ENCODE measurements around the gene ANO8.

The ANO8 gene

DNA sequence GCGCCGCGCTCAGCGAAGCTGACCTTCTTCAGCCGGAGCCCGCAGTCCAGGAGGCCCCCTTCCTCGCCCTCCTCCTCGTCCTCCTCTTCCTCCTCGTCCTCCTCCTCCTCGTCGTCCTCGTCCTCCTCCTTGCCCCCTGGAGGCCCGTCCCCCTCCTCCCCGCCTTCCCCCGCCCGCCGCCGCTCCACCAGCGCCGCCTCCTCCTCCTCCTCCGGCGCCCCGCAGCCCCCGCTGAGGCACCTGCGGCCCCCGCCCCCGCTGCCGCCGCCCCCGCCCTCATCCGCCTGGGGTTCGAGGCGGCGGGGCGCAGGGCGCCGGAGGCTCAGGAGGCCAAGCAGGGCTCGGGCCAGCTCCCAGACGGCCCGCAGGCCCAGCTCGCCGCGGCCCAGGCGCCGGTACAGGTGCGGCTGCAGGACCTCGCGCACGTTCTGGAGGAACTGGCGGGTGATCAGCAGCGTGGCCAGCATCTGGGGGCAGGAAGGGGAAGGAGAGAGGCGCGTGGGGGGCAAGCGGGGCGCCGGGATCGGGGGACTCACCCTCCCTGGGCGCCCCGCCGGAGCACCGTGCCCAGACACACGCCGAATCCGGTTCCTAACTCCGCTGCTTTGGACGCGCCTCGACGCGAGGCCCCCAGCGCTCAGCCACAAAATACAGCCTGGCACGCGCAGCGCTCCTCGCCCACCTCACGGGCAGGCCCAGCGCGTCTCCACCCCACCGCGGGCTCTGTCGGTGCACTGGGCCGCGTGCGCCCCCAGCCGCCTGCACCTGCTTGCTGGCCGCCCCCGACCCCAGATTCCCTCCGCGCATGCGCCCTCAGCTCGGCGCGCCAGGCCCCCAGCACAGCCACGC, 5.9 kb downstream of the ANO8 start:
- no peak for DNase-seq (ENCODE audit: low read depth in 2 of 2, low spot score in 1 of 2)

DNA sequence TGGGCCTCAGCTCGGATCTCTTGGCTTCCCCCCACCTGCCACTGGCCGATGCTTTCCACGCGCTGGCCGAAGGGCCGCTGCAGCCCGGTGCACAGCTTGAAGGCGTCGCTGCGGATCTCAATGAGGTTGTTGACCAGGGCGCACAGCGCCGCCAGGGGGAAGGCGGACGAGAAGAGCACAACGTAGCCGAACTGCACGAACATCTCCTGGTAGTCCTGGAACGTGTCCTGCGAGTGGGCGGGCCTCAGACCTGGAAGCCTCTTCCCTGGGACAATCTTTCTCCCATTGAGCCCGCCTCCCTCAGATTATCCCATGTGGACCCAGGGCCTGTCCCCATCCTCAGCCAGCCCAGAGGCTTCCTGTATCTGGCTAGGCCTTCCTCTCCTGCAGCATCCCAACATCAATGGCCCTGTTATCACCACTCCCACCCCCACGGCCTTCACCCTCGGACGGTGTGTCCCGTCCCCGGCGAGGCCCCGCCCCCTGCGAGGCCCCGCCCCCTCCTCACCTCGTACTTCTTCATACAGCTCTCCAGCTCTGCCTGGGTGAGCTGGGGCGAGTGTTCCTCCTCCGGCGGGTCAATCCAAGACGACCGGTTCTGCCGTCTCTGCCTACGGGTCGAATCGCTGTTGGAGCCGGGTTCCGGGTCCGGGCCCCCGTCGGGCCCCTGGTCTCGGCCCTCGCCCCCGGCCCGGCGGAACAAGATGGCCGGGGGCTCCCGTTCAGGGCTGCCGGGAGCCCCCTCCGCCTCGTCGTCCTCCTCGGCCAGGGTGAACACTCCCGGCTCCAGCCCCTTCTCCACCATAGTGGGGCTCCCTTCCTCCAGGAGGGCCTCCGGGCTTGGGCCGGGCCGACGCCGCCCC, 6.8 kb downstream of the ANO8 start:
- DNase-seq (ENCODE audit: low read depth in 2 of 2, low spot score in 1 of 2) = no peak

DNA sequence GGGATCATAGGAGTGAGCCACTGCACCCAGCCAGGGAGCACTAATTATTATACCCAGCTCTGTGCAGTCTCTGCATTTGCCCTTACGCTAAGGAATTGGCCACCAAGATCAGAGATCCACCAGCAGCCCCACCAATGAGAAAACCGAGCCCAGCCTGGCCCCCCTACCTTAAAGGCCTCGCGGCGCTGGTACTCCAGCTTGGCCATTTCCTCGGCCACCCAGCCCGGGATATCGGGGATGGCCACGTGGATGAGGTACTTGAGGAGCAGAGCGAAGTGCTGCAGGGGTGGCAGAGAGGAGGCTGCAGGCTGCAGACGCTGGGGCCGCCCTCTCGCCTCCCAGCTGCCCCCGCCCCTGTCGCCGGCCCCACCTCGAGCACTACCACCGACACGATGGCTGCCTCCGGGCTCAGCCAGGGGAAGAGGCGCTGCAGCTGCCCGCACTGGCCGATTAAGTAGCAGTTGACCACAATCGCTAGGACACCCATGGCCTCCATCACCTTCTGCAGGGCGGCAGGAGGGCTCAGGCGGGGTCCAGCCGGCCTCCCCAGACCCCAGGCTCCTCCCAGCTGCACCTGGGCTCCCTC, 7.5 kb downstream of the ANO8 start:
- no peak for DNase-seq (ENCODE audit: low read depth in 2 of 2, low spot score in 1 of 2)

DNA sequence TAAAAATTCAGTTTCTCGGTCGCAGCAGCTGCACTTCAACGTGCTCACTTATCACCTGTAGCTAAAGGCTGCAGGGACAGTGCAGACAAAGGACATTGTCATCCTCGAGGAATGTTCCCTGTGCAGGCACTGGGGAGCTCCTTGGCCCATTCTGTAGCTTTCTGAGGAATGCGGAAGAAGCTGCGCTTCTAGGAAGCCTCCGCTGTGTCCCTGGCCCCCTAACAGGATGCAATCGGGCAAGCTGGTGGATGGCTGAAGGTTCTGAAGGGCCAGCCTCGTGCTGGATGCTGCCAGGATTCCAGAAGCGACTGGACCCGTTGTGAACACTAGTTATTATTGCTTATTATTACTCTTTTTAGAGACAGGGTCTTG, 8.1 kb downstream of the ANO8 start:
- DNase-seq (ENCODE audit: low read depth in 2 of 2, low spot score in 1 of 2) = no peak

DNA sequence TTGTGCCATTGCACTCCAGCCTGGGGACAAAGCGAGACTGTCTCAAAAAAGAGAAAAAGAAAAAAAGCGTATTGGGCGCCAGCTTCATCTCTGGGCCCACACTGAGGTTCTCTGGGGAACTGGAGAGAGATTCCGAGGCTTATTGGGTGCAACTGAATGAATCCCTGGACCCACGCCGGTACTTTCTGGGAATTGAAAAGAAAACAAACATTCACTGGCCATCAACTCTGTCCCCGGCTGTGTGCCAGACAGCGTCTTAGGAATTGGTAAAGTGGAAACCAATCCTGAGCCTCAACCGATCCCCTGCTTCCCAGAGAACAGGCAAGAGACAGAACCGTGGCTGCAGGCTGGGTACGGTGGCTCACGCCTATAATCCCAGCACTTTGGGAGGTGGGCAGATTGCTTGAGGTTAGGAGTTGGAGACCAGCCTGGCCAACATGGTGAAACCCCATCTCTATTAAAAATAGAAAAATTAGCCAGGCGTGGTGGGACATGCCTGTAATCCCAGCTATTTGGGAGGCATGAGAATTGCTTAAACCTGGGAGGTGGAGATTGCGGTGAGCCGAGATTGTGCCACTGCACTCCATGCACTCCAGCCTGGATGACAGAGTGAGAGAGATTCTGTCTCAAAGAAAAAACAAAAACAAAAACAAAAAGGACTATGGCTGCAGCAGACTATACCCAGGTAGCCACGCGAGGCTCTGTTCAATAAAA, 8.6 kb downstream of the ANO8 start:
- no peak for DNase-seq (ENCODE audit: low read depth in 2 of 2, low spot score in 1 of 2)

DNA sequence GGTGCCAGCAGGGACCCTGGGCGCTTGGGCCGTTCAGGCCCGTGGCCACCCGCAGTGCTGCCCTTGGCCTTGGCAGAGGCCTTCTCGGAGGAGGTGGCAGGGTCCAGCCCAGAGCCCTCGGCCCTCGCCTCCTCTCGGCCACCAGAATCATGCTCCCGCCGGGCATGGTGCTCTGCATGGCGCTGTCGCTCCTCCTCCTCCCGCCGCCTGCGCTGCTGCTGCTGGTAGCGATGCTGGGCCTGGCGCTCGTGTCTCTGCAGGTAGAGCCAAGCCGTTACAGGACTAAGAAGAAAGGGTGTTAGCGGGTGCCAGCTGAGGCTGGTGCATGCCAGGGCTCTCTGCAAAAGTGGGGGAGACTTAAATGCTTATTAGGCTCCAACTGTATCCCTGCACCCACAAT, 9.5 kb downstream of the ANO8 start:
- DNase-seq (ENCODE audit: low read depth in 2 of 2, low spot score in 1 of 2) = no peak

DNA sequence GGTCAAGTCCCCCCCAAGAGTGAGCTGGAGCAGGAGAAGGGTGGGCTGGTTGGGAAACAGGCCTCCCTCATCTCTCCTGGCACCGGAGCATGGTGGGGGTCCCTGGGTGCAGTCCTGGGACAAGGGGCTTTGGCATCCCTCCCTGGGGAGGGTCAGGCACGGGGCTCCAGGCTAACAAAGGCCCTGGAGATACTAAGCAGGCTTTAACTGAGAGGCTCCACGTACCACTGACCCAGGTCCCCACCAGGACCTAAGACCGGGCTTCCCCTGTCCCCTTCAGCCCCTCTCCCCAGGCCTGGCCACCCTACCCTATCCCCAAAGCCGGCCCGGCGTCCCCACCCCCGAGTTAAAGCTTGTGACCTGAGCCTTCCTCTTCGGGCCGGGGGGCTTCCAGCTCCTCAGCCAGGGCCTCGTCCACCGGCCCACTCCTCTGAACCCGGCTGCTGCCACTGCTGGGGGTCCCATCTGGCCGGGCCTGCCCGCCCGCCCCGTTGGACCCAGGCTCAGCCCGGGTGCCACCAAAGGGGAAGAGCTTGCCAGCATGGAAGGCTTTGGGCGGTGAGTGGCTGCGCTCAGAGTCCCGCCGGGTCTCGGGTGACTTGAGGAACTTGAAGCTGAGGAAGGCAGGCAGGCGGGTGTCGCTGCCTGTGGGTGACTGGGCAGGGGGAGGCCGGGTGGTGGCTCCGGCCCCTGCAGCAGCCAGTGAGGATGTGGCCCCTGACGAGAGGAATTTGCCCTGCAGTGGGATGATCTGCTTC, 10.1 kb downstream of the ANO8 start:
- no peak for DNase-seq (ENCODE audit: low read depth in 2 of 2, low spot score in 1 of 2)

DNA sequence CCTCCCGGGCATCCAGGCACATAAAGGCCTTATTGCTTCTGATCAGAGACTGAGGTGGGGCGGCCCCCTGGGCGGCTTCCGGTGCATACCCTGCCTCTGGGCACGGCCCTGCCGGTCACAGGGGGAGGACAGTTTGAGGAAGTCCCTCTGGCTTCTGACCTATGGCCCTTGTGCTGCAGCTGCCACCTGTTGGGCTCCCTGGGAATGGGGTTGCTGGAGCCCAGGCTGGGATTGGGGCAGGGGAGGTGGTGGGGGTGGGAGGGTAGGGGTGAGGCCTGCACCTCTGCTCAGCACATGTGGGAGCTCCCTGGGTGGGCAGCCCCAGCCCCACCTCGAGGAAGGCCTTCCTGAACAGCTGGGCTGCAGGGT, 10.7 kb downstream of the ANO8 start:
- DNase-seq (ENCODE audit: low read depth in 2 of 2, low spot score in 1 of 2) = no peak

DNA sequence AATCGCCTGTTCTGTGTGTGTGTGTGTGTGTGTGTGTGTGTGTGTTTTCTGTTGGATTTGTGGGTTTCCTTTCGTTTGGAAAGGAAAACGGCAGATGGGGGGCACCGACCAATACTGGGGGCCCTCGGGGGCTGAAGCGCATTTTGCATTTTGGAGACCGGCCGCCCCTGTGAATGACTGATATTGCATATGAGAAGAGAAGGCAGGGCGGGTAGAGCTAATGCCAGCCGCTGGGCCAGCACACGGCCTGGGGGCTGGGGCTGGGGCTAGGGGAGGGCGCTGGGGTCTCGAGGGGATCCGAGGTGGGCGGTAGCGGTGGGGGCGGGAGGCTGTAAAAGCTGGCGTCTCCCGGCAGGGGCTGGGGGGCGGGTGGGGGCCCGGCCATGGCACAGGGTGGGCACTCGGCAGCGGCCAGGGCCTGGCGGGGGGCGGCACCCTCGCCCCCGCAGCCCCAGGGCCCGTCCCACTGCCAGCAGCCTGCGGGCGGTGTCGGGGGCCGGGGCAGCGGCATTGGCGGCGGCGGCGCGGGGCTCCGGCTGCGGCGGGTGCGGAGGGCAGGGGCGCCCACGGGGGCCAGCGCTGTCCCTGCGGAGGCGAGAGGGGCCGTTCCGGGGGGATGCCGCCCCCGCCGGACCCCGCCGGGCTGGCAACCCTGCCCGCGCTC, 11.2 kb downstream of the ANO8 start:
- DNase-seq (ENCODE audit: low read depth in 2 of 2, low spot score in 1 of 2) = no peak

DNA sequence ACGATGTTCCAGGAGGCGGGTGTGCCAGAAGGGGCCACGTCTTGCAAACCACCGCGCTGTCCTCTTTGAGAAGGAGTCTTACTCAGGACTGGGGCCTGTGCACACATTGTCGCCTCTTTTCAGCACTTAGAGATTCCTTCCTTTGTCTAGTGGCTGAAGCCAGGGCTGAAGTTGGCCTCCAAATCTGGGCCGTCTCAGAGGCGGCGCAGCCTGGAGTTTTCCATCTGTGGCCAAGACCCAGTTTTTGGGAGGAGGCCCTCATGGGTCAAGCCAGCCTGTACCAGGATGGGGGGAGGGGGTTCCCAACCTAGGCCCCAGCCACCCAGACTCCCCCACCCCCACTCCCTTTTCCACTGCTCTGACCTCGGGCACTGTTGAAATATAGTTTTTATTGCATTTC, 11.8 kb downstream of the ANO8 start:
- no peak for DNase-seq (ENCODE audit: low read depth in 2 of 2, low spot score in 1 of 2)

DNA sequence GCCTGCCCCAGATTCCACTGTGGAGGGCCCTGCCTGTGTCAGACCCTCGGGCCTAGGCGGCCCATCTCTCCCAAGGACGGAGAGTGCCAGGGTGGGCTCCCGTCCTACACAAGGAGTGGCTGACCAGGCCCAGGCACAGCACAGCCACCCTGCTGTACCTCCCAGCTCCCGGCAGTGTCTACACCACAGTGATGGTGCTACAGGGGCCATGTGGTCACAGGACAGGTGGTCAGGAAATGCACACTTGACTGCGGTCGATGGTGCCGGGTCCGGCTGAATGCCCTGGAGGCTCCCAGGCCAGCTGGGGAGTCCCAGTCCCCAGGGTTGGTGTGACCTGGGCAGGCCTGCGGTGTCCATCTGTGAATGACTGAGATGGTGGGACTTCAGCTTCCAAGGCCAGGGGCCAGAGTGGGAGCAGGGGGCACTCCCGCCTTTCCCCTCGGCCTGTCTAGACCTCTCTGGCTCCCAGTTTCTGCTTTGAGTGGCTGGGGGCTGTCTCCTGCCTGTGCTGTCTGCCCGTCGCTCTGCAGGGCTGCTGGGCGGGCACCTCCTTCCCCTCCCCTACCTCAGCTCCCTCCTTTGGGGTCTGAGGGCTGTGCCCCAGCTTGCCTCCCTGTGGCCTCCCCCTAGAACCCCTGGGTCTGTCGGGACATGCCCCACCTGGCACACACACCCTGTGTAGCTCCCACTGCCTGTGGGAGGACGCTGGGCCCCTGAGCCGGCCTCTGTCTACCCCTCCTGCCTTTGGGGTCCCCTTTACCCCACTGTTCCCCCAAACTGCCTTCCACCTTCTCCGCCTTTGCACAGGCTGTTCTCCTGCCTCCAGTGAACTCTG, 12.8 kb downstream of the ANO8 start:
- DNase-seq (ENCODE audit: low read depth in 2 of 2, low spot score in 1 of 2) = no peak

DNA sequence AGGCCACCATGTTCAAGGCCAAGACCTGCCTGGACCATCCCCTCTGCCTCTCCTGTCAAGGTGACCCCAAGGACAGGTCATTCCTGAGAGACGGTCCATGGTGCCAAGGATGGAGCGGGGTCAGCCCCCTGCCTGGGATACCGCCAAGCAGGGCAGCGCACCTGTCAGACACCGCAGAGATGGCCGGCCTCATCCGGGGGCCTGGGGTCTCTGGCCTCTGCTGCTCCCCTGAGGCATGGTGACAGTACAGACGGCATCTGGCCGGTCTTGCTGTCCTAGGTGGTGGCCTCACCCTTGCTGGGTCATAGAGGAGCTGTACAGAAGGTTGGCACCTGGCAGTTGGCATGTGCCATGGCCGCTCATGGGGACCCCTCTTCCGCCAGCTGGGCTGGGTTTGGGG, 14.2 kb downstream of the ANO8 start:
- no peak for DNase-seq (ENCODE audit: low read depth in 2 of 2, low spot score in 1 of 2)

DNA sequence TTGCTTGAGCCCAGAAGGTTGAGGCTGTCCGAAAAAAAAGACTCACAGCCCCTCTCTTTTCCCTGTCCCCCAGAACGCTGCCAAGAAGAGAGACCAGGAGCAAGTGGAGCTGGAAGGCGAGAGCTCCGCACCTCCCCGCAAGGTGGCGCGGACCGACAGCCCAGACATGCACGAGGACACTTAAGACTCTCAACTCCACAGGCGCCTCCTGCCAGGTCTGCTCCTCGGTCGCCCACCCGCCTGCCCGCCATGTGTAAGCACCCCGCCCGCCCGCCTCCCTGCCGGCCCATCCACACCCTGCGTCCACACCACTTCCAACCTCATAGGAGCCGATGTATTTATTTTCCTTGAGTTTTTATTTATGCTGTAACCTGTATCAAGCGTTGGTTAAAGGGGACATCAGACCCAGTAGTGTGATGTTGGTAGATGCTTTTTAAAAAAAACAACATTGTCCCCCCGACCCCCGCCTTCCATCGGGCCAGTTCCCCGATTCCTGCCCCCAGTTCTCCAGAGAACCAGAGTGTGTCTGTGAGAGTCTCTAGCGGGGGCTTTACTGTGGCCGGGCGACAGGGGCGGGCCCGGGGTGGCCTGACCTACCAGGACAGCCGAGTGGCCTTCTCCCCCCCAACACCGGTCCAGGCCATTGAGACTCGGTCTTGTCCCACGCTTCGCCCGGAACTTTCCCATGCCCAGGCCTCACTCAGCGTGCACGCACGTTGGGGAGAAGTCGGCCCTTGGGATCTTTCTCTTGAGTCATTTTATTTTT, 15.0 kb downstream of the ANO8 start:
- DNase-seq (ENCODE audit: low read depth in 2 of 2, low spot score in 1 of 2) = no peak

DNA sequence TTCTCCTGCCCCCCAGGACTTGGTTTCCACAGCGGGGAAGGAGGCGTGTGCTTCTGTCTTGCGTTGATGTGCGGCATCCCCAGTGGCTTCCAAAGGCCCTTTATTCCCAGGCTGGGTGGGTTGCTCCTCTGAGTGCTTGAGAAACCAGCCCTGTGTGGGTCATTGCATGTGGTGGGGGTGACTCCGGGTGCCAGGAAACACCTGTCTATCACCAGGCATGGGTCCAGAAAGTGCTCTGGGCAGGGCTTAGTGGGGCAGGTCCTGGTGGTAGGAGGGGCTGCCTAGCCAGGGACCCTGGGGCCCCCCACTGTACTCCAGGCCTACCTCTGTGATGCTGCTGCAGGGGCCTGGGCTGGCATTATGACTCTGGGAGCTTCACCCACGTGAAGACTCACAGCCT, 15.7 kb downstream of the ANO8 start:
- no peak for DNase-seq (ENCODE audit: low read depth in 2 of 2, low spot score in 1 of 2)

DNA sequence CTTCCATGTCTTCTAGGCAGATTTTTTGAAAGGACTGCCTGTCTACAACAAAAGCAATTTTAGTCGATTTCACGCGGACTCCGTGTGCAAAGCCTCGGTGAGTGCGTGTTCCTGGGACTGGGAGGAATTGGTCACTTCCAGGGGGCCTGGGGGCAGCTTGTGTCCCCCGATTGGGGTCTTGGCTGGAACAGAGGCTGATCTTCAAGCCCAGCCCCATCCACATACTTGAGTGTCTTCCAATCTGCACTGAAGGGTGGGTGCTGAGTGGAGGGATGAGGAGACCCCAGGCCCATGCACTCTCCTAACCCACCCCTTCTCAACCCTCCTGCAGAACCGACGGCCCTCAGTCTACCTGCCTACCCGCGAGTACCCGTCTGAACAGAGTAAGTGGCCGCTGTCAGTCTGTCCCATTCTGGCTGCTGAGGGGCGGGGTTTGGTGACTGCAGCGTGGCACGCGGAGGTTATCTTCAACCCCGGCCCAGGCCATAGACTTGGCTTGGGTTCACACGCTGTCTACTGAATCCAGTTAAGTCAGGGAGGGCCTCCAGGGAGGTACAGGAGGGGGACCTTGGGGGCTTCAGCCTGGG, 20.6 kb downstream of the ANO8 start:
- no peak for DNase-seq (ENCODE audit: low read depth in 2 of 2, low spot score in 1 of 2)

DNA sequence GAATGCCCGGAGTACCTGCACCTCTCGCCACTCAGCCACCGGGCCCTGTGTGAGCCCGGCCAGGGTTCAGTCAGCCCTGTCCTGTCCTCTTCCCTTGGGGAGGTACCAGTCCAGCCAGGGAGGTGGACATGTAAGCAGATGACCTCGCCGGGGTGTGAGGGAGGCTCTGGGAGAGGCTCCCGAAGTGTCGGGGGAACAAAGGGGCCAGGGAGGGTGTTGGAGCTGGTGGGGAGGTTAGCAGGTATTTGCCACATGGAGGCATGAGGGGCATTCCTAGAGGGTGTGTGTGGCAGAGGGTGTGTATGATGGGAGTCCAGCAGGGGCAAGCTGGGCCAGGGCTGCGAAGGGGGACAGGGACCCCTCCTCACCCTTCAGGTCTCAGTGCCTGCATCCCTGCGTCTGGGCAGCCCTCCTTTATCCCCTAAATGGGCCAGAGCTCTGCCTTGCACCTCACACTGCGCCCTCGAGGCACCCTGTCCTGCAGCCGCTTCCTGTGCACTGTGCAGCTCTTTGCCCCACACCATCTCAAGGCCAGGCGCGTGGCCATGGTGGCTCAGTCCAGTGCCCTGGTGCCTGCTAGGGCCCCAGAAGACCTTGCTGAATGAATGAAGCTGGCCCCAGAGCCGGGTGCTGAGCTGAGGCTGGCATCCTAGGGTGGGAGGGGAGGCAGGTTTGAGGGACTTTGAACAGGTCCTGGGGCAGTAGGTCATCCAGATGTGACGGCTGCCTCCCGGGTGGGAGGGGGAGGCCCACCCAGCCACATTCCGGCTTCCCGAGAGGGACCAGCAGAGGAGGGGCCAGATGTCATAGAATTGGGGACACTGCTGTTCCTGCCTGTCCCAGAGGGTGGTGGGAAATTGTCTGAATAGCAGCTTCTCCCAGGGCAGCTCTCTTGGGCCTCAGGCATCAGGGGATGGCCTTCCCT, 22.2 kb downstream of the ANO8 start:
- DNase-seq (ENCODE audit: low read depth in 2 of 2, low spot score in 1 of 2) = no peak

All from stimulated activated CD8-positive, alpha-beta memory T cell treated with anti-CD3 and anti-CD28 coated beads, Interleukin-4, amount 100 ng/mL, for 1 hour (primary cell).